PFSK-1 (cell line): ENCODE data around the gene CCDC198.

Source experiments
- FOXP2 ChIP-seq: optimal IDR thresholded peaks from 2 replicates; pipeline ENCODE3; 2011; ENCODE audit warnings: borderline replicate concordance, control low read depth, inconsistent platforms; ENCODE audit not compliant: insufficient read depth; ENCODE audit errors: extremely low read length, extremely low read depth
- POLR2AphosphoS5 ChIP-seq: IDR thresholded peaks from 2 replicates; pipeline ENCODE4 v1.6.1; 2012; ENCODE audit warnings: low read depth, mild to moderate bottlenecking, control low read depth, low read length, moderate library complexity
- REST ChIP-seq, 2 experiments: IDR thresholded peaks; 2 replicates each; pipeline versions ENCODE4 v1.6.1 to v1.8.0; 2011 to 2012; ENCODE audit warnings: low read depth in 2 of 2, low read length in 2 of 2, control low read depth in 1 of 2, inconsistent platforms in 1 of 2, mild to moderate bottlenecking in 1 of 2, moderate library complexity in 1 of 2; ENCODE audit not compliant: insufficient read depth in 1 of 2
- SIN3A ChIP-seq: IDR thresholded peaks from 2 replicates; pipeline ENCODE4 v1.6.1; 2012; ENCODE audit warnings: mild to moderate bottlenecking, low read length, moderate library complexity, borderline replicate concordance; ENCODE audit not compliant: insufficient read depth
- TAF1 ChIP-seq: IDR thresholded peaks from 2 replicates; pipeline ENCODE4 v1.6.1; 2012; ENCODE audit warnings: low read length, control low read depth, borderline replicate concordance; ENCODE audit not compliant: insufficient read depth

CCDC198 gene

GRCh38 chr14:57486767-57487379 is 6.8 kb downstream of the CCDC198 start:
- no peak for TF ChIP-seq TAF1
- TF ChIP-seq REST (IDR thresholded peaks at IDR 0.05; ENCODE audit: insufficient read depth in 1 of 2, low read depth in 2 of 2, low read length in 2 of 2): no peak
- TF ChIP-seq SIN3A: no peak
- no peak for TF ChIP-seq FOXP2
- no peak for TF ChIP-seq POLR2AphosphoS5

GRCh38 chr14:57485635-57486034 is 8.0 kb downstream of the CCDC198 start:
- TF ChIP-seq POLR2AphosphoS5 (no peak), REST (IDR thresholded peaks at IDR 0.05; ENCODE audit: insufficient read depth in 1 of 2, low read depth in 2 of 2, low read length in 2 of 2) (no peak), TAF1 (no peak), SIN3A (no peak), FOXP2 (no peak)

GRCh38 chr14:57482120-57482519 is 11.5 kb downstream of the CCDC198 start:
- no peak for TF ChIP-seq FOXP2
- no peak for TF ChIP-seq TAF1
- no peak for TF ChIP-seq SIN3A
- TF ChIP-seq REST (IDR thresholded peaks at IDR 0.05; ENCODE audit: insufficient read depth in 1 of 2, low read depth in 2 of 2, low read length in 2 of 2): no peak
- TF ChIP-seq POLR2AphosphoS5: no peak

GRCh38 chr14:57480051-57480450 is 13.6 kb downstream of the CCDC198 start:
- TF ChIP-seq REST (IDR thresholded peaks at IDR 0.05; ENCODE audit: insufficient read depth in 1 of 2, low read depth in 2 of 2, low read length in 2 of 2) (no peak), TAF1 (no peak), POLR2AphosphoS5 (no peak), FOXP2 (no peak), SIN3A (no peak)

- no peak for TF ChIP-seq TAF1
- TF ChIP-seq FOXP2: no peak
- no peak for TF ChIP-seq POLR2AphosphoS5
- TF ChIP-seq SIN3A: no peak
- TF ChIP-seq REST (IDR thresholded peaks at IDR 0.05; ENCODE audit: insufficient read depth in 1 of 2, low read depth in 2 of 2, low read length in 2 of 2): no peak
These were observed 14.5 kb downstream of the CCDC198 start for GRCh38 chr14:57479197-57479596.
